Measurements from ENCODE around the gene CLCN1. TPM values are rescaled to one million over a fixed set of nuclear protein-coding genes. Genes with fewer than 3 reads are reported as not detected.

CLCN1 gene
- total RNA-seq, 1 donor from 2014 or later = 3.1 TPM

DNA sequence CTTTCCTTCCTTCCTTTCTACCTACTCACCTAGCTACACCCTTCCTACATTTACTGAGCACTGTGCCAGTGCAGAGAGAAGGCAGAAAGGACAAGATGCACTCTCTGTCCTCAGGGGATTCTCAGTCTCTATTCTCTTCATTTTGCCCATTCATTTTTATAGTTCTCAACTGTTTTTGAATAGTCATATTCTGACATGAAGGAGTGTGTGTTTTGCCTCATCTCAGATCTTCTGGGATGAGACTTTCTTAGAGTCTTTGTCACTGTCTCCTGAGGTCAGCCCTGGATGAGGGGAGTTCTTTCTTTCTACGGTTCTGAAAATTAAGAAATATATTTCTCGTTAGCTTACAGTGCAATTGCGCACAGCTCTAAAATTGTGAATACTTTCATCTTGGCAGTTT lies 21.3 kb downstream of the CLCN1 start:
- no peak for DNase-seq

DNA sequence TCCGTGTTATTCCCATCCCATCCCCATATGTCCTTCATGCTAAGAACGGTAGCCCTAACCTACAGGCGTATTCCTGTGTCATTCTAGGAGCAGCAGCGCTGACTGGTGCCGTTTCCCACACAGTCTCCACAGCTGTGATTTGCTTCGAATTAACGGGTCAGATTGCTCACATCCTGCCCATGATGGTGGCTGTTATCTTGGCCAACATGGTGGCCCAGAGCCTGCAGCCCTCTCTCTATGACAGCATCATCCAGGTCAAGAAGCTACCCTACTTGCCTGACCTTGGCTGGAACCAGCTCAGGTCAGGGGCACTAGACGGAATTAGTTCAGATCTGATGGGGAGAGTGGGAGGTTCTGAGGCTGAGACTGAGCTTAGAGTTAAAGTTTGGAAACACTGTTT lies 25.9 kb downstream of the CLCN1 start:
- no peak for DNase-seq

DNA sequence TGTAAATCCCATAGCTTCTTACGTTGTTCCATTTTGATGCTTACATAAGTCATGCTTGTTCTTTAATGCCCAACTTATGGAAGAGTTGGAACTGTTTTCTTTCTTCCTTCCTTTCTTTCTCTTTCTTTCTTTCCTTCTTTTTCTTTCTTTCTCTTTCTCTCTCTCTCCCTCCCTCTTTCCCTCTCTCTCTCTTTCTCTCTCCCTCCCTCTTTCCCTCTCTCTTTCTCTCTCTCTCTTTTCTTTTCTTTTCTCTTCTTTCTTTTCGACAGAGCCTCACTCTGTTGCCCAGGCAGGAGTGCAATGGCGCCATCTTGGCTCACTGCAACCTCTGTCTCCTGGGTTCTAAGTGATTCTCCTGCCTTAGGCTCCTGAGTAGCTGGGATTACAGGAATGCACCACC lies 27.7 kb downstream of the CLCN1 start:
- no peak for DNase-seq

DNA sequence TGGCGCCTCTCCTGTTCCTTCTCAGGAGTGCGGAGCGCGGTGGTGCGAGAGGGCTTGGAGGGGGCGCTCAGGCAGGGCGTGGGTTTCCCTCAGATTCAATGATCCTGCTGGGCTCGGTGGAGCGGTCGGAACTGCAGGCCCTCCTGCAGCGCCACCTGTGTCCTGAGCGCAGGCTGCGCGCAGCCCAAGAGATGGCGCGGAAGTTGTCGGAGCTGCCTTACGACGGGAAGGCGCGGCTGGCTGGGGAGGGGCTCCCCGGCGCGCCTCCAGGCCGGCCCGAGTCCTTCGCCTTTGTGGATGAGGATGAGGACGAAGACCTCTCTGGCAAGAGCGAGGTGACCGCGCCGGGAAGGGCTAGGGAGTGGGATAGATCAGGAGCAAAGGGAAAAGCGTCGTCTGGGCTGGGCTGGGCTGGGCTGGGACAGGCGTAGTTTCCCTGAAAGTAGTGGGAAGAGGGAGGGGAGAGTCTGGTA lies 29.6 kb downstream of the CLCN1 start:
- peak; percentile 67 for DNase-seq

DNA sequence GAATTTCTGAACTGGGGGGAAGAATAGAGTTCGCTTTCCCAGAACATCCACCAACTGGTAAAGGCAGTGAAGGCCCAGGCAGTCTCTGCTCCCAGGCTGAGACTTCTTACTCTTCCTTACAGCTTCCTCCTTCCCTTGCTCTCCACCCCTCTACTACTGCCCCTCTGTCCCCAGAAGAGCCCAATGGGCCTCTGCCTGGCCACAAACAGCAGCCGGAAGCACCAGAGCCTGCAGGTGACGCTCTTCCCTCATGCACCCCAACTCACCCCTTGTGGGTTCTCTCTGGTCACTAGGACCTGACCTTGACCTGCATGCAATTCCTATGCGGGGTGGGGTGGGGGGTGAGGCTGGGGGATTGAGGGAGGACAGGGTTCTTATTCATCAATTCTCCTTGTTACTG lies 30.1 kb downstream of the CLCN1 start:
- no peak for DNase-seq

DNA sequence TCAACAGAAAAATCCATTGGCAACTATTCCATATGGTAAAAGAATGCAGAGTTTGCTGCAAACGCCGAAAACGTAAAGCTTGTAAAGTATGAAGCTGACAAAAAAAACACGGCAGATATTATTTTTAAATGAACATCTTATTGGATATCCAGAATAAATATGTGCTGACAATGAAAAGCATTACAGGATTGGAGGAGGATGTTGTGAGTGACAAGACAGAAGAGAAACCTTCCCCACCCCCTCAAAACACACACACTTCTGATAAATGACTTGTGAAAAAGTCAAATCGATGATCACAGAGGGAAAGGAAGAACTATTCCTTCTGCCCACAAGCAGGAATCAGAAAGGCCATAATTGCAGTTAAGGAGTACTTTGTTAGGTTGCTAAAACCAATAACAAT lies 32.0 kb downstream of the CLCN1 start:
- no peak for DNase-seq

DNA sequence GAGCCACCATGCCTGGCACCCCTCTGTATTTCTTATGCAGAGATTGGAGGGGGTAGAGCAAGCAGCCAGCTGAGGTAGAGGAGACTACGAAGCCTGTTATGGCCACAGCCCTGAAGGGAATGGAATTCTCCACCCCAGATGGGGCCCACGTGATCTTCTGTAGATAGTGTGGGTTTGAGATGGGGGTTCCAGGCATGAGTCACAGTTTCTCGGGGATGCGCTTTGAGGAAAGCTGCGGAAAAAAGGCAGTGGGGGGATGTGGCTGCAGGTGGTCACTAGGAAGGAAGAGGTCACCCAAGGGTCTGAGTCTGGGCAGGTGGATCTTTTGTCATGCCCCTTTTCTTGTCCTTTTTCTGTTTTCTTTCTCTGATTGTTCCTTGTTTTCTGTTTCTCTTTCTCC lies 35.1 kb downstream of the CLCN1 start:
- DNase-seq = no peak

DNA sequence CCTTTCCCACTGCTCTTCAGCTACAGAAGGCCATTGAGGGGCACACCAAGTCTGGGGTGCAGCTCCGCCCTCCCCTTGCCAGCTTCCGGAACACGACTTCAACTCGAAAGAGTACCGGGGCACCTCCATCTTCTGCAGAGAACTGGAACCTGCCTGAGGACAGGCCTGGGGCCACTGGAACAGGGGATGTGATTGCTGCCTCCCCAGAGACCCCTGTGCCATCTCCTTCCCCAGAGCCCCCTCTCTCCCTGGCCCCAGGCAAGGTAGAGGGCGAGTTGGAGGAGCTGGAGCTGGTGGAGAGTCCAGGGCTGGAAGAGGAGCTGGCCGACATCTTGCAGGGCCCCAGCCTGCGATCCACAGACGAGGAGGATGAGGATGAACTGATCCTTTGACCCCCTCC lies 35.7 kb downstream of the CLCN1 start:
- DNase-seq = no peak

DNA sequence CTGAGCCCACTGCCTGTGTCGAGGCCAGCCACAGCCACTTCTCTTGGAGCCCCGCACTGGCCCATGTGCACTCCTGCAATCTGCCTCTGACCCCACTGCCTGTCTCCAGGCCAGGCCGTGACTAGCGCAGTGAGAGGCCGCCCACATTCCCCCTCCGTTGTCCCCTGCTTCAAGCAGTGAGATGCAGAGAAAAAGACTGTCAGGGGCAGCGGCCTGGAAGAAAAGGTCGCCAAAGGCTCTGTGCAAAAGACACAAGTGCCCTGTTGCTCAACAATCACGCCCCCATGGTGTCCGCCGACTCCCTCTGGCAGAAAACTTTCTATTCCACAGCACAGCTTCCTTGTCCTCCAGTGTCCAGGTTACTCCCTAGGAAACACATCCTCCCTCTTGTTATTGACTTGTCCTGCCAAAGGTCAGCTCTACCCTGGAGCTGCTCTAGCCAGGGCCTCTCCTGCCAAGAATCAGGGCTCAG lies 36.7 kb downstream of the CLCN1 start:
- DNase-seq = no peak

DNA sequence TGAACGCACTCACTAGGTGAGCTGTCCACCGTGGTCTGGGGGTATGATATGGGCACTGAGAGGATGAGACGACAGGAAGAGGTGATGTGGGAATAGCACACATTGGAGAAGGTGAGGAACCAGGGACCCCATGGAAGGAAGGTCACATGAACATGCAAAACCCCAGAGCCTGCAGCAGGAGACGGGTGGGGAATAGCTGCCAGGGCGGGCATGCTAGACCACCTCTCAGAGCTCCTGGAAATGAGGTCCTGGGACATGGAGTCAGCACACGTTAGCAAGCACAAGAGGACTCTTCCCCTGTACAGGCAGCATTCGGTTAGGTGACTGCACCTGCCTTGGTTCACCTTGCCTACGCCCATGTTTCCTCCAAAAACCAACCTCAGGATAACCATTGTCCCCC lies 38.5 kb downstream of the CLCN1 start:
- DNase-seq = no peak

DNA sequence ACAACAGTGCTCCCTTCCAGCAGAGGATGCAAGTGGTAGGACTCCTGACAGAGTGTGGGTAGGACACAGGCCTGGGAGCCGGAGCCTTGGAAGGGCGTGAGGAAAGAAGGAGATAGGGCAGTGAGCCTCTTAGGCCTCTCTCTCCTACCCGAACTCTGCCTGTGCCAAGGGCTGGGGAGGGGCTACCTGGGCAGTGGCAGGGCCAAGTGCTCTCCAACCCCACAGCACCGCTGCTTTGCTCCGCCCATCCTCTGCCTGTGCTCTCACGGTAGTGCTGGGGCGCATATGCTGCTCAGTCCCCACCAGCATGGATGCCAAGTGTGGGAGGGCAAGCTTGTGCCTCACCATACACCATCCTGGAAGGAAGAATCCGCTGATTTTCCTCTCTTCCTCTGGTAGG lies 39.1 kb downstream of the CLCN1 start:
- DNase-seq = no peak

DNA sequence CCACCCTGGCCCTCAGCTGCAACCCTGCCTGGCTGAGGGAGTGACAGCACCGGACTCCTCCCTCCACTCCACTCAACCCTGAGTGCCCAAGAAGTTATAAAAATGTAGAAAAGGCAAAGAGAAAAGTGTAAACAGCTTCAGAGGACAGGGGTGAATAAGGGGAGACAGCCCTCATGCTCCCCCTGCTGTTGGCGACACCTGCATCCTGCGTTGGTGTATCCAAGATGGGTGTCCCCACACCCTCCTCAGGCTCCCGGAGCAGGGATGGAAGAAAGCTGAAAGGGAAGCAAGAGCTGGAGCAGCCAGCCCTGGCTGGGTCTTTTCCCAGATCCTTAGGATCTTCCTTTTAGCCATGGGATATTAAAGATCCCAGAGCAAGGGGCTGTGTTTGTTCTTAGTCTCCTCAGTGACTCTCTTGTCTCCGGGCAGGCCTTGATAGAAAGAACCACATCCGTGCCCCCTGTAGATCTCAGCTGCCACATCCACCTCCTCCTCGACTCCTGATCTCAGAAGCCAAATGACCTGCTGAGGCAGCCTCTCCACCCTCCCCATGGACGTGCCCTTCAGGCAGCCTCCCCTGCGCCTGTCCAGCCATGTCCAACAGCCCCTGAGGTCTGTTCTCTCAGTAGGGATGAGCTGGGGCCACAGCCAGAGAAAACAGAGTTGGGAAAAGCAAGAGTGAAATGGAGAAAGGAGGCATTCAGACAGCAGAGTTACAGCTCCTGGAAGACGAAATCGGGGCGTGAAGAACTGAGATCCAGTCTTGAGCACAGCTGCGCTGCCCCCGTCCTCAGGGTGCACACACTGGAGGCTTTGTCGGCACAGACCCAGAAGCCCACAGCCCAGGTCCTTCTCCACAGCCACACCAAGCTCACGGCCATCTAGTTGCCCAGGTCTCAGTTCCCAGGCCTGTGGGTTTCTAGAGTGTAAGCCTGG lies 39.8 kb downstream of the CLCN1 start:
- DNase-seq = no peak

DNA sequence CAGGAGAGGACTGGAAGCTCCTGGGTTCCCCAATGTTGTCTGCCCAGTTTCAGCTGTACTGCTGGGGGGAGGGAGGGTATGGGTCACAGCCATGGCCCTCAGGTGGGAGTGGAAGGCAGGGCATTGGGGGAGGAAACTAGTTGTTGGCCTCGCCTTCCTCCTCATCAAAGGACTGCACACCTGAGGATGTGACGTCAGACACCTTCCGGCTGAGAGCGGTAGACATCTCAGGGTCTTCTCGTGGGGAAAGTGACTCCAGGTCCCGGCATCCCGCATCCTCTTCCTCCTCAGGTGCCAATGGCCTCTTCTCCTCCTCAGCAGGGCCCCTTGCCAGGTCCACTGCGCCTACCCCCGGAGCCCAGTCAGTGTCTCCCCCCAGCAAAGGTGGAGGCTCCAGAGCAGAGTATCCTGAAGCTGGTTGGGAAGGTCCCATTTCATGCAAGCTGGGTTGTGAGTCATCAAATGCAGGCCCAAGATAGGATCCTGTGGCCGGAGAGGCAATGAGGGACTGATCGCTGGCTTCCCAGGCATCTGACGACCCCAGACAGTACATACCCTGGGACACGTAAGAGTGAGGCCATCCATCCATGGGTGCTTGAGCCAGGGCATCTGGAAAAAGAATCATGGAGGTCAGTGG lies 40.6 kb downstream of the CLCN1 start:
- DNase-seq = no peak

DNA sequence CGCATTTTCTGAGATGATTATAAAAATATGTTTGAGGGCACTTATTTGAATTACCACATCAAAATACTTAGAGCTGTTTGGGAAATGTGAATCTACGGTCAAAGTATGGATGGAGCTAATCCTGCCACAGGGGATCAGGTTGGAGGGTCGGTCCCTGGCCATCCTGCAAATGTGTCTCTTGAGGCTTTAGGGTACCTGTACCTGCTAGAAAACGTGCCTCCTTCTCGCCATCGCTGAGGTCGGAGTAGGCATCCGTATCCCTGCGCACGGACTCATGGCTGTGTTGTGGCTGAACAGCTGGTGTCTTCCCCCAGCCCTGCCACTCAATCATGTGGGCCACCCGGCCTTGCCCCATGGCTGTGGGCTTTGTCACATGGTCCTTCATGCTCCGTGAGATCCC lies 42.7 kb downstream of the CLCN1 start:
- no peak for DNase-seq

DNA sequence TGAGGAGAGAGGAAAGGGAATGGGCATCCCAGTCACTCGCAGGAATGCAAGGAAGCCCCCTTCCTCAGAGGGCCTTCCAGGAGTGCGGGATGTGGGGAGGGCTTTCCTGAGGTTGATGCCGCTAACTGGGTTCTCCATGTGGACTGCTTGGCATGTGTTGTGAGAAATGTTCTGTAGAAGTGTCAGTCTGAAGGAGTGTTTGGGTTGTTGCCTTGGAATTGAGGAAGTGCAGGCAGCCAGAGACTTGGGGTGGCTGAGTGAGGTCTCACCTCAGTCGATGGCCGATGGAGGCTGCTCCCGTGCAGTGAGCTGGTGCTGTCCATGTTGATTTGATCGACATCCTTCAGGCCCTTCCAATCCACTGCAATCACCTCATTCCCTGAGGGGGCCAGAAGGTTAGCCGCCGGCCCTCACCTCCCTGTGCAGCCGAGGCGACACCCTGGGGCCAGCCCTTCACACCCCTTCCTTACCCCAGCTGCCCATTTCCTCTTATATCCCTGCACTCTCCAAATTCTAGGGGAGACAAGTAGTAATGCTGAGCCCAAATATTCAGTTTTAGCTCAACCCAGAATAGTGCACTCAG lies 44.0 kb downstream of the CLCN1 start:
- DNase-seq = no peak

DNA sequence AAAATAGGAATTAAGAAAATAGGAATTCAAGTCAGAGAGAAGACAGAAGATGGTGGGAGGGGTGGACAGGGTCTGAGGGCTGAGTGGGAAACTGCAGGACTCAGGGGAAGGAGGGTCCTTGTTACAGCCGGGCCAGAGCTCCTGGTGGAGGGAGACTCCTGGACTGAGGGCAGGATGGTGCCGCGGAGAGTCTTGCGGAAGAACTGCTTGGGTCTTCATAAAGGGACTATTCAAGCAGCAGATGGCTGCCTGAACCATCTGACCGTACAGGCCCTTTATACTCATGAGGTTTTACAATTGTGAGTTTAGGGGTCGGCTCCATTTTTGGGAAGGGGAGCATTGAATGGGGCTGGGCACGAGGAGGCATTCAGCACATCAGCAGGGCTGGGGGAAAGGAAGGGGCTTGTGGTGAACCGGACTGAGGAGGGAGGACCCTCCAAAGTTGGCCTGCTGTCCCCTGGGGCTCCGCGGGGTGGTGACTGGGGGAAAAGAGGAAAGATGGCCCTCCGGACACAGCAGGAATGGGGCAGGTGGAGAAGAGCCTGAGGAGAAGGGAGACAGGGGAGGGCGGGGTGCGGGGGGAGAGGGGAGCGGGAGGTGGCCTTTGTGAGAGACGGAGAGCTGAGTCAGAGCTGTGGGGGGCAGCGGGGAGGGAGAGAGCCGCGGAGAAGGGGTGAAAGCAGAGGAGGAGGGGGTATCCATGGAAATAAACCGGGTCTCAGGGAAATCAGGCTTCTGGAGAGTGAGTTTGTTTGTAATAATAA lies 45.1 kb downstream of the CLCN1 start:
- no peak for DNase-seq

DNA sequence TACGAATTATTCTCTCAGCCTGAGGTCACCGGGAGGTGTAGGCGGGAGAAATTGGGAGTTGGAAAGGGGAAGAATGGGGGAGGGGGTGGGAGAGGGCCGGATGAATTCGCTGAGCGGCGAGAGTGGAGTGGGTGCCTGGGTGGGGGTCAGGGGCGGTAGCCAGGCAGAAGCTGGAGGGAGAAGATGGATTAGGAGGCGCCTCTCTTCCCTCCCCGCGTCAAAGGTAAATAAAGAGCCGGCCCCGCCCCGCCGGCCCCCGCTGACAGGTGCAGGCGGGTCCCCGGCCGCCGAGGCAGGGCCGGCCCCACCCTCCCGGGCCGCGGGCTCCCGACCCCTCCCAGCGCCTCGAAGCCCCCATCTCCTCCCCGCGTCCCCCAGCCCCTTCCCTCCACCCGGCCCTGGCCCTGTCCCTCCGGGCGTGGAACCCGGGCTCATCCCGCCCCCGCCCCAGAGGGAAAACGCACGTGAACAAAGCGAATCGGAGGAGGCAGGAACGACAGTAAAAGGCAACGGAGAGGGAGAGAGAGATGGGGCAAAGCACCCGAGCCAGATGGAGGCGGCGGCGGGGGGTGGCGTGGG lies 45.7 kb downstream of the CLCN1 start:
- DNase-seq = no peak

DNA sequence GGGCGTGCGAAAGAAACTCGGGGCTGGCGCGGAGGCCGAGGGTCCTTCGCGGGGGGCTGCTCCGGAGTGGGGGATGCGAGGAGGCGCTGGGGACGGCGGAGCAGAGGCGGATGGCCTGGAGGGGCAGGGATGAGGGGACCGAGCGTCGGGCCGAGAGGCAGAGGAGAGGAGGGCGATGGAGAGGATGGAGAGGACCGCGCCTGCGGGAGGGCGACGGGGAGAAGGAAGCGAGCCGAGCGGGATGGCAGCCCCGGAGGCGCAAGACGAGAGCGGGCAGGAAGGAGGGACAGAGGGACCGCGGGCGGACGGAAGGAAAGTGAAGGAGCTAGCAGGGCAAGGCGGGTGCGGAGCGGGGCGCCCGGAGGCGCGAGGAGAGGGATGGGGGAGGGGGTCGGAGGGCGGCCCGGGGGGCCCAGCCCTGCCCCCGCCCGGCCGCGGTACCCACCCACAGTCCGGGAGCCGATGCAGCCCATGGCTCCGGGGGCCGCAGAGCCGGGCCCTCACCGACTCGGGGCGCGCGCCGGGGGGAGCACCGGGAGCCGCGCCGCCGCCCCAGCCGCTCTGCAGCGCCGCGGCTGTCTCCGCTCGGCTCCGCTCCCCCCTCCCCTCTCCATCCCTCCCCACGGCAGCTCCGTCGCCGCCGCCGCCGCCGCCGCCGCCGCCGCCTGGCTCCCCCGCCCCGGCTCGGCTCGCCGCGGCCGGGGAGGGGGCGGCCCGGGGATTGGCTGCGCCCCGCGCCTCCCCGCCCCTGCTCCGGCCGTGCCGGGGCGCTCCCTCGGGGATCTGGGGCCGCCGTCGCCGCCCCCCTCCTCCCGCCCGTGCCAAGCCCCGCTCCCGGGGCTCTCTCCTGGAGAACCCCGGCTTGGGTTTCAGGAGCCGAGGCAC lies 46.5 kb downstream of the CLCN1 start, which contains the start of gene FAM131B:
Gene FAM131B (minus strand): TSS at position 583 of the 885 bp plus-strand sequence. CDS start 110 bp downstream, at position 473.
- no peak for DNase-seq

DNA sequence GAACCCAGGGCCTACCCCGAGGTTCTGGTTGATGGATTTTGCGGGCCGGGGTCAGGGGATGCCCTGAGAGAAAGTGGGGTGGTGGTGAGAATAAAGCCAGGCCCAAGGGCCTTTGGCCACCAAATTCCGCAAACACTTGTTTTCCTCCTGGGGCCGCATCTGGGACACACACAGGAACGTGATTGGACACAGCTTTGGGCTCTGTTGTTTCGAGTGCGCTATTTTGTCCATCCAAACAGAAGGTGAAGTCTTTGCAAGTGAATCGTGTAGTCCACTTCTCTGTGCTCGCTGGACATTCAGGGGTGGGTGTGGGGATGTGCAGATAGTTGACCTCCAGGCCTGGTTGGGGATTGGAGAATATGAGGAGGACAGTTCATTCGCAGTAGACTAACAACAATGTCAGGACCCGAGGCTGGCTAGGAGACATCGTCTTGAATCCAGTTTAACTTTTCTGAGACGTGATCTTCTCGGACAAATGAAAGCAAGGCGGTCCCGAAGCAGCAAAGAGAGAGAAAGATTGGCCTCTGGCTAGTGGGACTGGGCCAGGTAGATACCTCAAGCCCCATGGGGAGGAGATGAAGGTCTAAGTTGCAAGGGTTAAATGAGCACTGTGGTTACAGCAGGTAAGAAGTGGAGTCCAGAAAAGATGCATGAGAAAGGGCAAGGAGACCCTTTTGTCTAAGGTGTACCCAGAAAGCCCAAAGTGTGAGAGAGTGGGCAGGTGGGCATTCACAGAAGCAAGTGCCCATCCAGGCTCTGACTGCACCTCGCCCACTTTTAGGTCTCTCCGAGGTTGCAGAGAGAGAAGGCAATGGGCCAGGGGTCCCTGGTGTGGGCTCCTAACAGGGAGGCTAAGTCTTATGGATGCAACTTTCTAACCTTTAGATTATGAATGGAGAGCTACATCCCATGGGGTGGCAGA lies 47.4 kb downstream of the CLCN1 start:
- no peak for DNase-seq

DNA sequence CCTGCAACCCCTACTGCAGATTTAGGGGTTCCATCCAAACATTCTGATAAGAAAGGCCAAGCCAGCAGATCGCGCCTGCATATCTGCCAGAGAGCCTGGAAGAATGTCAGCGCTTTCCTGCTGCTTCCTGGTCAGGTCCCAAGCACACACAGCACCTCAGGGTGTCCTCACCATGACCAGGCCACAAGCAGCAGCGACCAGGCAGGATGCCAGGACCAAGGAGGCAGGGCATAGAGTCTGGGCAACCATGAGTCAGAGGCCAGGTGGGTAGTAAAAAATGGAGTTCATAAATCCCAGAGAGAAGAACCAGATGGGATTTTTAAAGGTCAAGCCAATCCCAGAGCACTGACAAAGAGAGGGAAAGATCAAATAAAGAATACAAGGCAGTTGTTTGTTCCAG lies 52.1 kb downstream of the CLCN1 start:
- no peak for DNase-seq

All from tongue (tissue), 2 donors.